HEK293T (cell line): ENCODE data around the gene MRPL11.

ENCODE experiments used
- ARNT ChIP-seq: fragments of 450-650 bp; IDR thresholded peaks from 2 replicates; pipeline ENCODE4 v1.6.1; 2017; ENCODE audit warnings: mild to moderate bottlenecking
- BHLHE40 ChIP-seq: fragments of 450-650 bp; IDR thresholded peaks from 2 replicates; pipeline ENCODE4 v1.6.1; 2016; ENCODE audit warnings: mild to moderate bottlenecking, moderate library complexity, borderline replicate concordance
- ELF4 ChIP-seq: fragments of 450-650 bp; IDR thresholded peaks from 2 replicates; pipeline ENCODE4 v1.6.1; 2017; ENCODE audit warnings: antibody characterized with exemption
- LEF1 ChIP-seq: fragments of 450-650 bp; IDR thresholded peaks from 2 replicates; pipeline ENCODE4 v1.6.1; 2017; ENCODE audit warnings: mild to moderate bottlenecking, borderline replicate concordance
- PKNOX1 ChIP-seq: fragments of 450-650 bp; IDR thresholded peaks from 2 replicates; pipeline ENCODE4 v1.6.1; 2016
- SUZ12 ChIP-seq: fragments of 450-650 bp; IDR thresholded peaks from 2 replicates; pipeline ENCODE4 v1.6.1; 2016; ENCODE audit warnings: mild to moderate bottlenecking

GRCh38 chr11:66479394-66480116 is 40.9 kb upstream of the MRPL11 start:
- TF ChIP-seq LEF1 (no peak), PKNOX1 (no peak), BHLHE40 (no peak), ARNT (no peak), SUZ12 (no peak), ELF4 (no peak)
